IMR-90 (cell line): ENCODE data around the gene QSOX2. TPM values are rescaled to one million over a fixed set of nuclear protein-coding genes. Genes with fewer than 3 reads are reported as not detected.

Experiments used
- ATAC-seq: fragments of 200-7000 bp; cut with Tn5 transposase; 2 replicates; pipeline ENCODE4 v1.9.1; 2020; ENCODE audit warnings: low read depth, mild to moderate bottlenecking, moderate library complexity
- BruUV-seq: library from RNA; stranded (reverse); fragments of 400-500 nt; replicated peaks from 2 replicates; lab custom pipeline; 2021; lab: Mats Ljungman, UMichigan
- CTCF ChIA-PET: fragments of 300-600 bp; formaldehyde crosslinking; extraction: SDS; loops from one replicate; lab custom pipeline; 2021; ENCODE audit warnings: antibody characterized with exemption; lab: Yijun Ruan, JAX
- POLR2A ChIA-PET: fragments of 300-600 bp; sonication (Branson Sonifier 250); formaldehyde crosslinking; loops from one replicate; lab custom pipeline; 2022; ENCODE audit warnings: antibody characterized with exemption; ENCODE audit not compliant: unreplicated experiment; lab: Charles Lee
- DNase-seq: peaks from one replicate; pipeline ENCODE4 v3.0.0; 2013
- H2AFZ ChIP-seq: replicated peaks from 2 replicates; pipeline ENCODE3; 2013; ENCODE audit warnings: low read length, mild to moderate bottlenecking; ENCODE audit not compliant: poor library complexity
- H2AK5ac ChIP-seq: 2 replicates; pipeline ENCODE4 v1.6.1; 2013; ENCODE audit warnings: low read depth, low read length, inconsistent platforms
- H2AK9ac ChIP-seq: replicated peaks from 2 replicates; pipeline ENCODE3; 2013; ENCODE audit warnings: mild to moderate bottlenecking, low read depth, low read length, moderate library complexity; ENCODE audit not compliant: poor library complexity
- H2BK120ac ChIP-seq: 2 replicates; pipeline ENCODE4 v1.6.1; 2013; ENCODE audit warnings: low read depth, low read length, inconsistent platforms
- H2BK15ac ChIP-seq: 3 replicates; pipeline ENCODE4 v1.6.1; 2013; ENCODE audit warnings: low read depth, low read length, inconsistent platforms
- H2BK20ac ChIP-seq: 2 replicates; pipeline ENCODE4 v1.6.1; 2013; ENCODE audit warnings: low read depth, mild to moderate bottlenecking, inconsistent platforms, low read length, moderate library complexity
- H2BK5ac ChIP-seq: 2 replicates; pipeline ENCODE4 v1.6.1; 2013; ENCODE audit warnings: mild to moderate bottlenecking, low read depth, low read length, inconsistent platforms; ENCODE audit not compliant: poor library complexity, severe bottlenecking
- H3K14ac ChIP-seq: replicated peaks from 2 replicates; pipeline ENCODE4 v1.6.1; 2013; ENCODE audit warnings: low read depth, low read length, inconsistent platforms
- H3K18ac ChIP-seq: 2 replicates; pipeline ENCODE4 v1.6.1; 2013; ENCODE audit warnings: low read depth, low read length, control low read depth
- H3K23ac ChIP-seq: 2 replicates; pipeline ENCODE4 v1.6.1; 2013; ENCODE audit warnings: low read depth, low read length, inconsistent platforms
- H3K27ac ChIP-seq: 2 replicates; pipeline ENCODE4 v1.5.1; 2013; ENCODE audit warnings: mild to moderate bottlenecking, control low read depth, low read length; ENCODE audit not compliant: insufficient read depth
- H3K27me3 ChIP-seq: 2 replicates; pipeline ENCODE4 v1.6.1; 2013; ENCODE audit warnings: low read length; ENCODE audit not compliant: control insufficient read depth, insufficient read depth
- H3K36me3 ChIP-seq: 2 replicates; pipeline ENCODE4 v1.6.1; 2013; ENCODE audit warnings: low read length, mixed read lengths; ENCODE audit not compliant: control insufficient read depth, insufficient read depth
- H3K4ac ChIP-seq: 2 replicates; pipeline ENCODE4 v1.6.1; 2013; ENCODE audit warnings: low read depth, low read length, inconsistent platforms
- H3K4me1 ChIP-seq: 2 replicates; pipeline ENCODE4 v1.6.1; 2013; ENCODE audit warnings: low read length, mixed read lengths; ENCODE audit not compliant: control insufficient read depth, insufficient read depth
- H3K4me2 ChIP-seq: 2 replicates; pipeline ENCODE4 v1.6.1; 2013; ENCODE audit warnings: low read depth, mild to moderate bottlenecking, control low read depth, low read length, moderate library complexity
- H3K4me3 ChIP-seq: 2 replicates; pipeline ENCODE4 v1.5.1; 2013; ENCODE audit warnings: low read depth, mild to moderate bottlenecking, control low read depth, low read length, moderate library complexity; ENCODE audit not compliant: insufficient read depth
- H3K56ac ChIP-seq: 2 replicates; pipeline ENCODE4 v1.6.1; 2013; ENCODE audit warnings: low read length, inconsistent platforms; ENCODE audit not compliant: insufficient read depth; ENCODE audit errors: extremely low read depth
- H3K79me1 ChIP-seq, 2 experiments: 2 replicates each; pipeline ENCODE4 v1.6.1; 2013; ENCODE audit warnings: low read length in 2 of 2, inconsistent platforms in 1 of 2, low read depth in 1 of 2
- H3K9ac ChIP-seq: 2 replicates; pipeline ENCODE4 v1.6.1; 2013; ENCODE audit warnings: low read depth, low read length, control low read depth
- H3K9me1 ChIP-seq: 2 replicates; pipeline ENCODE4 v1.6.1; 2013; ENCODE audit warnings: low read length, inconsistent platforms; ENCODE audit not compliant: insufficient read depth
- H3K9me3 ChIP-seq: 2 replicates; pipeline ENCODE4 v1.6.1; 2013; ENCODE audit warnings: low read length; ENCODE audit not compliant: control insufficient read depth, insufficient read depth
- H4K20me1 ChIP-seq: 2 replicates; pipeline ENCODE4 v1.6.1; 2013; ENCODE audit warnings: low read length, inconsistent platforms; ENCODE audit not compliant: insufficient read depth
- H4K5ac ChIP-seq: 2 replicates; pipeline ENCODE4 v1.6.1; 2013; ENCODE audit warnings: mild to moderate bottlenecking, low read depth, low read length, control low read depth
- H4K8ac ChIP-seq, 2 experiments: 2 replicates each; pipeline ENCODE4 v1.6.1; 2013; ENCODE audit warnings: low read depth in 2 of 2, low read length in 2 of 2, control low read depth in 1 of 2, inconsistent platforms in 1 of 2
- H4K91ac ChIP-seq: 2 replicates; pipeline ENCODE4 v1.6.1; 2013; ENCODE audit warnings: low read depth, low read length, inconsistent platforms; ENCODE audit not compliant: insufficient read depth
- BHLHE40 ChIP-seq: fragments of 150-350 bp; IDR thresholded peaks from 2 replicates; pipeline ENCODE4 v1.6.1; 2016; ENCODE audit warnings: mild to moderate bottlenecking, low read depth, low read length
- CEBPB ChIP-seq: IDR thresholded peaks from 2 replicates; pipeline ENCODE4 v1.6.1; 2012; ENCODE audit warnings: low read depth, low read length, improper control_type of control experiment
- CHD1 ChIP-seq: IDR thresholded peaks from 2 replicates; pipeline ENCODE4 v1.6.1; 2012; ENCODE audit warnings: low read depth, low read length, improper control_type of control experiment
- CTCF ChIP-seq: conservative IDR thresholded peaks from 2 replicates; pipeline ENCODE4 v1.5.1; 2012; ENCODE audit warnings: mild to moderate bottlenecking, low read depth, low read length, improper control_type of control experiment
- ELK1 ChIP-seq: fragments of 150-350 bp; IDR thresholded peaks from 2 replicates; pipeline ENCODE4 v1.6.1; 2016; ENCODE audit warnings: low read depth, mild to moderate bottlenecking, low read length, moderate library complexity, borderline replicate concordance
- FOS ChIP-seq: fragments of 150-350 bp; IDR thresholded peaks from 2 replicates; pipeline ENCODE4 v1.6.1; 2016; ENCODE audit warnings: low read depth, low read length
- MAFK ChIP-seq: IDR thresholded peaks from 2 replicates; pipeline ENCODE4 v1.6.1; 2012; ENCODE audit warnings: low read depth, low read length, improper control_type of control experiment
- MAZ ChIP-seq: IDR thresholded peaks from 2 replicates; pipeline ENCODE4 v1.6.1; 2012; ENCODE audit warnings: low read depth, mild to moderate bottlenecking, low read length, improper control_type of control experiment, moderate library complexity, borderline replicate concordance
- MXI1 ChIP-seq: IDR thresholded peaks from 2 replicates; pipeline ENCODE4 v1.6.1; 2012; ENCODE audit warnings: low read depth, mild to moderate bottlenecking, low read length, moderate library complexity, borderline replicate concordance
- NFE2L2 ChIP-seq: fragments of 150-350 bp; IDR thresholded peaks from 2 replicates; pipeline ENCODE4 v1.6.1; 2016; ENCODE audit warnings: low read depth, mild to moderate bottlenecking, low read length
- POLR2A ChIP-seq: IDR thresholded peaks from 2 replicates; pipeline ENCODE4 v1.6.1; 2012; ENCODE audit warnings: mild to moderate bottlenecking, low read depth, low read length
- RAD21 ChIP-seq: IDR thresholded peaks from 2 replicates; pipeline ENCODE4 v1.6.1; 2012; ENCODE audit warnings: low read length, improper control_type of control experiment
- RCOR1 ChIP-seq: IDR thresholded peaks from 2 replicates; pipeline ENCODE4 v1.6.1; 2012; ENCODE audit warnings: mild to moderate bottlenecking, low read length, improper control_type of control experiment; ENCODE audit not compliant: insufficient replicate concordance
- RFX5 ChIP-seq: IDR thresholded peaks from 2 replicates; pipeline ENCODE4 v1.8.0; 2012; ENCODE audit warnings: low read depth, mild to moderate bottlenecking, low read length, moderate library complexity
- SMC3 ChIP-seq: fragments of 150-350 bp; IDR thresholded peaks from 2 replicates; pipeline ENCODE4 v1.6.1; 2016; ENCODE audit warnings: low read depth, mild to moderate bottlenecking, antibody characterized with exemption, low read length, moderate library complexity
- USF2 ChIP-seq: fragments of 150-350 bp; IDR thresholded peaks from 2 replicates; pipeline ENCODE4 v1.6.1; 2017; ENCODE audit warnings: mild to moderate bottlenecking, antibody characterized with exemption, low read length, low read depth
- WGBS, 2 experiments: methylation state at CpG; one replicate each; pipeline versions ENCODE4 v1.1.5 to v1.1.7; 2013; ENCODE audit warnings: missing lambda C conversion rate in 2 of 2; ENCODE audit not compliant: insufficient read length in 1 of 2; ENCODE audit errors: extremely low coverage in 2 of 2; 5-methylcytosine and 5-hydroxymethylcytosine counted together
- dilution Hi-C: fragments of 300-500 bp; cut with HindIII; formaldehyde crosslinking; loops from one replicate; pipeline ENCODE4 v1.14.3; 2018; ENCODE audit warnings: low sequenced_read_pairs; ENCODE audit not compliant: unreplicated experiment
- in situ Hi-C: fragments of 300-500 bp; cut with MboI; formaldehyde crosslinking; loops from 3 replicates; pipeline ENCODE4 v1.14.3; 2019; ENCODE audit warnings: low sequenced_read_pairs, inconsistent platforms, mixed read lengths
- intact Hi-C: fragments of 100-400 bp; cut with micrococcal nuclease; formaldehyde crosslinking; loops from 2 replicates; pipeline ENCODE4 v1.10.0; 2022
- polyA plus RNA-seq, 3 experiments: library from polyadenylated mRNA; depleted of rRNA; stranded (reverse); fragments of >200 nt; gene quantifications; 2 replicates each; pipeline ENCODE4 v1.2.3, GENCODE V29; 2012; ENCODE audit warnings: low replicate concordance in 1 of 3
- total RNA-seq: library from RNA; depleted of rRNA; stranded (reverse); fragments of >200 nt; gene quantifications from 2 replicates; pipeline ENCODE4 v1.2.3, GENCODE V29; 2012

QSOX2 gene
- total and polyA plus RNA-seq, 2 of the 4 experiments (the other 2 are of a cell fraction) = 5.9 to 12.9 TPM

GRCh38 chr9:136291306-136292025 is 45.9 kb upstream of the QSOX2 start:
- intact Hi-C loops = no loop called here
- BruUV-seq = no TSS peak
- H3K4me1 ChIP-seq = no peaks in the 10 kb centered on the region
- 70% methylated on average over 9 of the region's 22 CpGs; no CpG with 5 or more reads in 1 of the 2 experiments for WGBS, 2 experiments
- H3K36me3 ChIP-seq = no peaks in the 10 kb centered on the region
- H2AK5ac ChIP-seq = no peak overlapping the region
- H3K9me3 ChIP-seq = no peaks in the 10 kb centered on the region; the same call in 1 of the 2 replicates
- peaks cover 44% of the 10 kb centered on the region for H3K27me3 ChIP-seq
- H4K20me1 ChIP-seq = no peaks in the 10 kb centered on the region
- no peak overlapping the region for H3K4me3 ChIP-seq
- no peak overlapping the region for H3K9ac ChIP-seq
- H3K4me2 ChIP-seq = no peak overlapping the region
- H4K5ac ChIP-seq = no peak overlapping the region
- no peak overlapping the region for H3K56ac ChIP-seq
- ChIA-PET POLR2A (no interaction called here), CTCF (no interaction called here)
- ATAC-seq = no peak
- no peak for DNase-seq
- in situ Hi-C loops = no loop called here
- no peaks in the 10 kb centered on the region for H3K79me1 ChIP-seq
- H2BK120ac ChIP-seq = no peak overlapping the region
- H2AFZ ChIP-seq = no peak overlapping the region
- dilution Hi-C loops = no loop called here
- H3K23ac ChIP-seq = no peak overlapping the region
- no peak overlapping the region for H4K8ac ChIP-seq
- no peak overlapping the region for H3K14ac ChIP-seq
- no peak overlapping the region for H2BK15ac ChIP-seq
- H3K9me1 ChIP-seq = no peaks in the 10 kb centered on the region
- H3K18ac ChIP-seq = no peak overlapping the region
- TF ChIP-seq RCOR1 = no peak
- no peak for TF ChIP-seq POLR2A
- TF ChIP-seq CHD1 = no peak
- no peak for TF ChIP-seq BHLHE40
- no peak for TF ChIP-seq RFX5
- TF ChIP-seq FOS = no peak
- TF ChIP-seq SMC3 = no peak
- TF ChIP-seq USF2 = no peak
- no peak for TF ChIP-seq MAZ
- TF ChIP-seq MXI1 = no peak
- no peak for TF ChIP-seq CEBPB
- no peak for TF ChIP-seq CTCF
- no peak for TF ChIP-seq NFE2L2
- TF ChIP-seq ELK1 = no peak
- TF ChIP-seq RAD21 = no peak
- no peak for TF ChIP-seq MAFK
- no peak overlapping the region for H2BK20ac ChIP-seq
- no peak overlapping the region for H2AK9ac ChIP-seq
- no peak overlapping the region for H3K27ac ChIP-seq
- no peak overlapping the region for H4K91ac ChIP-seq
- no peak overlapping the region for H2BK5ac ChIP-seq
- no peak overlapping the region for H3K4ac ChIP-seq
